HK-2 (cell line): ENCODE data around the gene OPCML.

Experiments used
- DNase-seq: peaks from one replicate; pipeline ENCODE4 v3.0.0-alpha.2; 2018; ENCODE audit not compliant: unreplicated experiment

The OPCML gene

DNA sequence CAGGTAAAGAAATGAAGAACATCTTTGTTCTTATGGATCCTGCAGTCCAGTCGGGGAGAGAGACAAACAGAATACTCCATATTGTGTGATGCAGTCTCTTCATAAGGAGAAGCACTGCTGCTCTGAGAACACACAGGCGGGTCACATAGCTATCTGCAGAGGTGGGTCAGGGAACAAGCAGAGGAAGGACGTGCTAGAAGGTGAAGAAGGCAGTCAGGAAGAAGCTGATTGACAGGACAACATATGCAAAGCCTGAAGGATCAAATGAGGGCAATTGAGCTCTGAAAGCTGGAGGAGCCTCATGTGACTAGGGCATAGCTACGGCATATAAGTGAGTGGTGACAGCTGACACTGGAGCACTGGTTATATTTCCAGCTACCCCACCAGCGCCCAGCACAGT lies 122.5 kb downstream of the OPCML start:
- no peak for DNase-seq

DNA sequence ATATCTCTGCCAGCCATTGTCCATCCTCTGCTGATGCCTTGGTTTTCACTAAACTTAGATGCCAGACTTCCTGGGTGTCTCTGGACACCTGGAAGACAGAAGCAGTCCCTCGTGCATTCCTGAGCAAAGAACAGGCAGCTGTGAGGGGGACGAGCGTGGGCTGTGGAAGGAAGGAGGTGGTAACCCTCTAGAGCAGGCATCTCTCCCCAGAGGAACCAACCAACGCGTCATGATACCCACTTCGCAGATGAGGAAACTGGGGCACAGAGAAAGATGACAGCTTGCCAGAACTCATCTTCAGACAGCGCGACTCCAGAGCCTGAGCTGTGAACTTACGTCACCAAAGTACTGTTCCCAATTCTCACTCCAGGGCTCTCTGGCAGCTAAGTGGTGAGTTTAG lies 123.4 kb downstream of the OPCML start:
- no peak for DNase-seq

DNA sequence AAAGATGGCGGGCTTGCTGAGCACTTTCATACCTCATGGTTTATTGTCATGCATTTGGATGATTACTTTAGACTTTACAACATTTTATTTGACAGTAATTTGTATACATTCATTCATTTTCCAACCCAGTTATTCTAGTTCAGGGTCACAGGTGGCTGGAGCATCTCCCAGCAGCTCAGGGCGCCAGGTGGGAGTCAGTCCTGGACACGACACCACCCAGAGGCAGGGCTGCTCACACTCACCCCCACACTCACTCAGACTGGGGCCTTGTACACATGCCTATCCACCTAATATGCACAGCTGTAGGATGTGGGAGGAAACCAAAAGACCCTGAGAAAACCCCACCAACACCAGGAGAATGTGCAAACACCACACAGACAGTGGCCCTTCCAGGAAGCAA lies 123.9 kb downstream of the OPCML start:
- no peak for DNase-seq

DNA sequence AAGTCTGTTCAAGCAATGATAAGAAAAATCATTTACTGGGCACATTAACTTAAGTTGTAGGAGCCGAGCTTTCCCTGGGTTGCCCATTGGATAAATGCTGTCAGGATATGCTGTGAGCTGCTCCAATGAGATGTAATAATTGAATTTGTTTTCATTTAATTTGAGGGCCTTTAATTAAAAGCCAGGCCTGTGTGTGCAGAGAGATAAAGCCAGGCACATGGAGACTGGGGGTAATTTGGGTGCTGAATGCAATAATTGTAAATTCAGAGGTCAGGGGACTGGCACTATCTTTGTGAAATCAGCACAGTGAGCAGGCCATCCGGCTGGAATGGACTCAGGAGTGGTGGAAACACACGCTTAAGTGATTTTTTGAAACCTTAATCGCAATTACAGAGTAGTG lies 125.8 kb downstream of the OPCML start:
- no peak for DNase-seq

DNA sequence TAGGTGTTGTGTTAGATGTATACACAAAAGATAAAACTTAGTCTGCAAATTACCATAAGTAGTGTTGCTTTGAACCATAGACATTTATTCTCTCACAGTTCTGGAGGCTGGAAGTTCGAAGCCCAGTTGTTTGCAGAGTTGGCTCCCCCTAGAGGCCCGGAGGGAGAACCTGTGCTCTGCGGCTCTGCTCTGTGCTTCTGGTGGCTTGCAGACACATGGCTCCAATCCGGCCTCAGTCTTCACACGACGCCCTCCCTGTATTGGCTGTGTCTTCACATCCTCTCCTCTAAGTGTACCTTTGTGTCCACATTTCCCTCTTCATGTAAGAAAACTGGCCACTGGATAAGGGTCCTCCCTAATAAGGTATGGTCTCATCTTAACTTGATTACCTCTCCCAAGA lies 128.4 kb downstream of the OPCML start:
- peak; percentile 1 for DNase-seq

DNA sequence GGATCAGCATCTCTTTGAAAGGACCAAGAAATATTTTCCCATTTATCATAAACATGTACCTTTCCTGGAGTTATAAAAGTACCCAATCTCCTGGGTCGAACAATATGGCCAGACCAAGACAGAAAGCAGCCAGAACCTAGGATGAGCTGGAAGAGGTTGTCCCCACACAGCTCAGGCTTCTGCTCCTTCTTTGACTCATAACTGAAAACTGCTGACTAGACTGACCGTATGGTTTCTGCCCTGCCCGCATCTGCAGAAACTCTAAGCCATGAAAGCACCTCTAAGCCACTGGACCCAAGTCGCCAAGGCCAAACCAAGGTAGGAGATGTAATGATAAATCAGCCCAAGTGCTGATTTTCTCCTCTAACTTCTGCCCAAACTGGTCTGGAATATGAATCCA lies 129.8 kb downstream of the OPCML start:
- DNase-seq, result no peak

DNA sequence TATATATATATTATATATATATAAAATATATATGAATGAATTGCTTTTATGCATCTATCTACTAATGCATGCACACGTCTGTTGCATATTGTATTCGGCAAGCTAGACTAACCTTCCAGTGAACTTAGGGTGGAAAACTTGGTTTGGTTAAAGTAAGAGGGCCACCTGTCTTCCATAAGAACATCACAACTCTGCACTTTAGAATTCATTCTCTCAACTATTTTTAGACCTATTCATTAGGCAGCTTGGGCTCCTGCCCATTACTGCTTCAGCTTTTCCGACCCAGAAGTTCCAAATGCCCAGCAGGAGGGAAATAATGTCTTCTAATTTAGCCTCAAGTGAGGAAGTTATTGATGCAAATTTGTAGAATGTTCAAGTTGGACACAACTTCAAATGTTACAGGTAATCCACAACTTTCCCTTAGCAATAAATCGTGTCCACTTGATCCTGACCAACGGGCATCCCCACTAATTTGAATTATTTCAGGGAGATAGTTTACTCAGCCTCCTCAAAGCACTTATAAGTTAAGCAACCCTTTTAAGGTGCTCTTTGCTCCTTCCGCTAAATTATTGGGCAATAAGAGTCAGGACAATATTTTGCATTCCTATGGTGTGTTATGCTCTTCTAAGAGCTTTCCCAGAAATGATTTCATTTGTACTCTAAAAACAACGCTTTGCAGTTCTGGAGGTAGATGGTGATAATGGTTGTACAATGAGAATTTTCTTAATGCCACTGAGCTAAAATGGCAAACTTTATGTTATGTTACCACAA lies 132.3 kb downstream of the OPCML start:
- DNase-seq, result no peak

DNA sequence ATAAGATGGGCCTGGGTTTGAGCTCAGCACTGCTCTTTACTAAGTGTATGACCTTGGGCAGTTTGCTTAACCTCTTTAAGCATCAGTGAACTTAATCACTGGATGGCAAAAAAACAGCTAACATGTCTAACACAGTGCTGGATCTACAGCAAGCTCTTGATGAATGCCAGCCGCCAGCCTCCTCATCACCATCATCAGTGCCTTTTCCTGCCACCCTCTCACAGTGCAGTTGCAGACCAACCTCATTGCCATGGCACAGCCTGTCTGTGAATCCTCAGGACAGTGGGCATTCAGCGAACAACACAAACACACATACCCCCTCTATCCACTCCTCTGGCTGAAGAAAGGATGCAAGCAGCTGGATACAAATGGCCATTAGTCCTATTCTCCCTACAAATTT lies 133.0 kb downstream of the OPCML start:
- DNase-seq, result no peak

DNA sequence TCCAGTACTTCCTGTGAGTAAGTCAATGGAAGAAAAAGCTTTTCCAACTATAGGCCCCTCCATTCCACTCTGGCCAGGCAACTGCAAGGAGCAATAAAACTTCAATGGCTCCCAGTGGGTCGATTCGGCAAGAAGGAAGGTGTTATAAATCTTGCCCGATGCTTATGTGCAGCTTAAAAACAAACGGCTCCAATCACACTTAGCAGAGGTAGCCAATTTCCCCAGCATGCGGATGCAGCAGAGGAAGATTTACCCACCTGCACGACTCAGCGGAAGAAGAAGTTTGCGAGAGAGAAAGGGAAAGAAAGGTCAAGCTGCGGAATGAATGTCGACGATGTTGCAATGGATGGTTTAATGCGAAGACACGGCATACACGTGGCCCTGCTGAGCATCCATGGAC lies 141.5 kb downstream of the OPCML start:
- no peak for DNase-seq

DNA sequence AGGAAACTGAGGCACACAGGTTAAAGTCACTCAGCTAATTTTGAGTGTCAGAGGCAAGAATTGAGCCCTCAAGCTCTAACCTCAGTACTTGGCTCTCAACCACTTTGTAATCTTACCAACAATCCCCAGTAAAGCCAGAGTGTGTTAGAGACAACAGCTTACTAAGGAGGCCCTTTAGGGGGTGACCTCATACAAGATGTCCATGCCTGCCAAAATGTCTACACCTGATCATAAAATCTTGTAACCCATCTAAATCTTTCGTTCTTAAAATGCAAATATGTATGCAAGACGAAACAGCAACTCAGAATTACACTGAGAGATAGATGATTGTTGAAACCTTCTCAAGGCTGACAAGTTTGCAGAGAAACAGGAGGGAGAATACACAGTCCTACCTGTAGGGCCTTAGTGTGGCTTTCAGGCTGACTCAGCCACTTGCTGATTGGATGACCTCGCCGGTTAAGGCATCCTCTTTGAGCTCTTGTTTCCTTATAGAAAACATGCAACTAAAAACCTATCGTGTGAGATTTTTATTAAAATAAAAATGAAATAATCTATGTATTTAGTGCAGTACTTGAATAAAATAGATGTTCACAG lies 143.2 kb downstream of the OPCML start:
- DNase-seq, result no peak

DNA sequence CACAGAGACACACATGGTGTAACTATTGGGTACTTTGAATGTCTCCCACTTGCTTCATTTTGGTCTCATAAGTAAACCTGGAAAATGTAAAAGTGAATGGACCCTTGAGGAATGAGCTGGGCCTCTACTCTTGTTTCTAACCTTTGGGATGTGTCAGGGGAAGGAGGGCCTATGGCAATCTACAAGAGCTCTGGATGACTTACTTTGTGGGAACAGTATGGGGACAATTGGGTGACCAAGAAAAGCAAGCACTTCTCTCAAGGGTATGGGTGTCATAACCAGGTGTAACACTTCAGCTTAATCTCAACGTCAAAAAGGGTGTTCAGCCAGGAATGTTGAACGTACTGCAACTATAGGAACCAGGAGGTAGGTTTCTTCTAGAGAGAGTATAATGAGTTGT lies 144.0 kb downstream of the OPCML start:
- DNase-seq, result no peak

DNA sequence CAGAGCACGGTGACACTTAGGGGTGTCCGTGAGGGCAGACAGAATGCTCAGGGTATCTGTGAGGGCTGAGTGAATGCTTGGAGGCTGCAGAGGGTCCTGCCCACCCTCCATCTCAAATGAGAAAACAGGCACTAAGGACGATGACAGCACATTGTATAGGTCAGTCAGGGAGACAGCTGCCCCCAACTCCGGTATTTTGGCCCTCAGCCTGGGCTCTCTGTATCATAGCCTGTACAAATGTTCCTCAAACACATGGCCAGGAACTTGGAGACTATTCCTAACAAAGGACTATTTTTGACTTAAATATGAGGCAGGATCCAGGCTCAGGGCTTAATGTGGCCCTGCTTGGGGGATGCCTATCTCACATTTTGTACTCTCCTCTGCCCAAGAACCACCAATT lies 145.4 kb downstream of the OPCML start:
- DNase-seq, result no peak

DNA sequence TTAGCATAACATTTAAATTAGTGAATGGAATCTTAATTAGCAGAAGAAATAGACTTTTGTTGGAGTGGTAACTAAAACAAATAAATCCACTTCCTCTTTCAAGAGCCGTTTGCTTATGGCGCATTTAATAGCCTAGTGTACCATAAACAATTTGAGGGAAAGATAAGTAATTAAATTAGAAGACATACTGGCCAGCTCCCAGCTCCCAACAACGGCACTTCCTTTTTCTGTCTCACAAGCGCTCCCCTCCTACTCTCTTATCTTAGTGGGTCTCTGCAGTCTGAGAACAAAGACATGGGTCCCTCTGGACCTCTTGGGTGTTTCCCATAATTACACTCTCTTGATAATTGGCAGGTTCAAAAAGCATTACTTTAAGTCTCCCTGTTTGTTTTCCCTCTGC lies 146.0 kb downstream of the OPCML start:
- no peak for DNase-seq

DNA sequence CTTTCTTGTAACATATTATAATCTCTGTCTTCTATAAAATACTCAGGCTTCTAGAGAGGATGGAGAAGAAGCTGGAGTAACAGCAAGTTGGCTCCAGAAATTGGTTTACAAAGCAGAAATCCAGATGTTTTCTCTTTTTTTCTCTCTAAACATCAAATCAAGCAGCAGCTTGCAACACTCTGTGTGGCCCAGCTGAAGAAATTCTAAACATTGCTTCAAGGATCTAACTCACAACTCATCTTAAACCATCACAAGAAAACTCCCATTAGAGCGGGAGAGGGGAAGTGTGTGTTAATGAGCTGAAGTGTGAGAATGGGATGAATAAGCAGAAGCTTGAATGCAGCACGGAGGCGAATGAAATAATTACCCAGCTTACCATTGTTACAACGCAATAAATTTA lies 146.5 kb downstream of the OPCML start:
- no peak for DNase-seq

DNA sequence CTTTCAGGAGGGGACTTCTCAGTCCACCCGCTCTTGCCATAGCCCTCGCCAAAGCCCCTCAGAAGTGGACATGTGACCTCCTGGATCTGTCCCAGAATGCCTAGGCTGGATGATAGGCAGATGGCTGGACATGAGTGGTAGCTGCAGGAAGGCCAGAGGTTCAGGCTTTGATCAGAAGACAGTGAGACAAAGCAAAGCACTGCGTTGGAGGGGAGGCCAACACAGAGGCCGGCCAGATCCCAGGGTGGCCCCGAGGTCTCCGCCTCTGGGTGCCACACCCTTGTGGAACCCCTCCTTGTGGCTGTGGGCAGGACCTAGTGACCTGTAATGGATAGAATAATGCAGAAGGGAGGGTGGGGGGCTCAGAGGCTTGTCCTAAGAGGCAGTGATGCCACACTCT lies 147.6 kb downstream of the OPCML start:
- no peak for DNase-seq

DNA sequence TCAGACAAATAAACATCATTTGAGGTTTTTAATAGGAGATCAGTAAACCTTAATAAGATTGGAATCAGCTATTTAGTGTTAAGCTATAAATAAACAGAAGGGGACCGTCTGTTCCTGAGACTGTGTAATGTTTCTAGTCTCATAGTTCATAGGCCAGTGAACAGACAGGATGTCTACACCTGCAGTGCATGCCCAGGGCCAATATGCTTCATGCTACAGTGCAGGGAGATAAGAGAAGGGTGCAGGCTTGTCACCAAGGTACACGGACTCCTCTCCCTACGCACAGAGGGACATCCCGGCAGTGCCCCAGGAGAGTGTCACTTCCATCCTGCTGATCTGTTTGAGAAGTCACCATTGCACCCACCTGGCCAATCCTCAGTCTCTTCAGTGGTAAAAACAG lies 148.6 kb downstream of the OPCML start:
- no peak for DNase-seq

DNA sequence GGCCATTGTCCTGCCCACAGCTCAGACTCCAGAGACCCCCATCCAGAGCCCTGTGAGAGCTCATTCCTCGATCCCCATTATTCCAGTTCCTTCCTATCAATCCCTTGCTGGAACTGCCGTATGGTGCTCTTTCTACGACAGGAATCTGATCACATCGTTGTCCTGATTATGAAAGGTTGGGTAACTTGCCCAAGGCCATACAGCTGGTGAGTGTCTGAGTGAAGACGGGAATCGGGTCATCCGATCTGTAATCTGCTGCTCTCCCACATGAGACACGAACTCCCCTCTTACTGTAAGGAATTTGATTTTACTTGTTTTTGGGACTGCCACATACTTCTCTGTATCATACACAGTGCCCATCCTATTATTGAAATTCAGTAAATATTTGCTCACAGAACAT lies 149.1 kb downstream of the OPCML start:
- no peak for DNase-seq

DNA sequence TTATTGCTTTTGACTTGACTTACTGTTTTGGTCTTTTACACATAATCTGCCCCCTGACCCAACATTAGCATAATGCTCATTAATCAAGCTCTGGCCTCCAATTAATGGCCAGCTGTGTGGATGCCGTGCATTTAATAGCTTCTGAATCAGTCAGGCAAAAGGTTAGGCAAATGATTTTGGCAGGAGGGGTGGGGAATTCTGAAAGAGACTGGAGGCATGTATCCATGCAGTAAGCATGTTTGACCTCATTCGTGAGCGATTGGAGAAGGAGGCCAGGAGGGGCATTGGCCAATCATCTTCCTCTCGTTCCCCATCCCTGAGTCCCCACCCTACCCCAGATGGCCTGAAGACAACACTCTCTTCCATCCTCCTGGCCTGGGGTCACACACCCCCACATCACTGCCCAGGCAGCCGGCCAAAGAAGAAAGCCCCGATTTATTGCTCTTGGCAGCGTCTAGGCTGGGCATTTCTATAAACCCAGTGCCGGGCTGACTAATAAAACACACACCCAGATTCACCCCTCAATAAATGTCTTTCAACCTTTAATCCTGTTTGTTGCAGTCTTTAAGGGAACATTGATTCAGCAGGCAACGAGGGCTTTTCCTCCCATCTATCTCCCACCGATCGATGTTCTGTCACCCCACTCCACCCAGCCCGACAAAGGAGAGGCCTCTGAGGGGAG lies 150.0 kb downstream of the OPCML start:
- no peak for DNase-seq

DNA sequence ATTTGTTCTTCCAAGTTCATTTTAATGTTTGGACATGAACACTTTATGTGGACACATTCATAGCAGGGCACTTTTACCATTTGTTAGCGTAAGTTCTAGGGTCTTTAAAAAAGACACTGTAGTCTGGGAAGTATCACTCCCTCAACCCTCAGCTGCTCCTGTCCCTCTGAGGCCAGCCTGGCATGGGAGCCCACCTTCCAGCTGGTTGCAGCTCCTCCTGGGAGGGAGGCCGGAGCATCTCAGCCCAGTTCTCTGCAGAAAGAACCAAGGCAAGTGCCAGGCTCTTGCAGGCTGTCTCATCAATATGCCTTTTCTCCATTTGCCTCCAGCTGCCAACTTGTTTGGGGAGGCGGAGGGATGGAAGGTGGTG lies 150.6 kb downstream of the OPCML start:
- no peak for DNase-seq

DNA sequence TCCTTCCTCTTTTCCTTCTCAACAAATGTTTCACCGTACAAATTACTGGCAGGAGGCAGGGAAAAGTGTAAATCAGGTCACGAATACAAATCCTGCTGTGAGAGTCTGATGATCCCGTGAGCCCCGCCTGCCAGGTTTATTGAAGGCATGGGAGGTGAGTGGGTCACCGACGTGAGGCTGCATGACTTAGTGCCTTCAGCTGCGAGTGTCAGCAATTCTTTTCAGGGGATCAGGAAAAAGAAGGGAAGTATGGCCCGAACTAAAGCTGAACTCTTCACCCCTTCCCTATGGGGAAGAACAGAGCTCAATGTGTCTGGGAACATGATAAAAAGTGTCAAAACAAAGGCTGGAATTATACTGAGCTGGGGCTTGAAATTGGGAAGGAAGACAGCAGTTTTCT lies 166.2 kb downstream of the OPCML start:
- no peak for DNase-seq

DNA sequence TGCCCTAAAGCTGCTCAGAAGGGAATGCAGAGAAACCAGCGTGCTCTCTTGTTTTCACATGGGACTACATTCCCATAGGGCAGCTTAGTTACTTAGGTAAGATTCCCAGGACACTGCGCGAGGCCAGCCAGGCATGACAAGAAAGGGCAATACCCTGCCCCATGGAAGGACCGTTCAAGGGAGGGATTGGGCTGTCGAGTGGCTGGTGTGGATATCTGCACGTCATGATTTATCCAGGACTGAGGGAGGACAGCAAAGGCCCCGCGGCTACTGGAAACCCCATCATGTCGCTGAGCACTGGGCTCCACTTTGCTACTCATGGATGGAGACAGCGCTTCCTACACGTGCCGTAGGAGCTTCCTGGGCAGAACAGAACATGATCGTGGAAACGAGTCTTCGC lies 169.4 kb downstream of the OPCML start:
- DNase-seq, result no peak

DNA sequence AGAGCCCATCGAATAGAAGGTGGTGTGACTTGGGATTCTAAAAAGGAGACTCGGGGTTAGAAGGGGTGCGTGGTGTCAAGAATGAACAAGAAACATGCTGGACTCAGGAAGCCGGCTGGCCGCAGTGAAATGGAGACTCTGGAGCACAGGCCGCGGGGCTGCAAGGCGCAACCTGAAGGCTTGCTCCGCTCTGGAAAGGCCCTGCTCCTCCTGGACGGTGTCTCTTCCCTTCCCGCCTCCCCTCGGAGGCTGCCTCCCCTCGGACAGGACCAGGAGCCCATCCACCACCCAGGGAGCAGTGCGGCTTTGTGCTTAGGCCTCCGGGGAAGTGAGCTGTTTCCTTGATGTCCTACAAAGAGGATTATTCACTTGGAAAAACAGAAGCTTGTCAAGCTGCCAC lies 170.1 kb downstream of the OPCML start:
- DNase-seq, result no peak

DNA sequence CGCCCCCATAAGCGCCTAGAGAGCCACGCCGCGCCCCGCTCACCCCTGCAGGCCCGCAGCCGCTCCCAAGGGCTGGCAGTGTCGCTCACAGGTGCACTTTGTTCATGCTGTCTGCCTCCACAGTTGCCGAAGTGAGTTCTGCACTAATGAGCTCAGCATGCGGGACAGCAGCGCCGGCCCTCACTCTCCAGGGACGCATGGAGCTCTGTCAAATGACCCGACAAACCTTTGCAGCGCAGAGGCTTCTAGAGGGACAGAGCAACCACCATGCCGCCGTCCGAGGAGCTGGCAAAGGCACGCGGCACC lies 170.7 kb downstream of the OPCML start:
- DNase-seq, result no peak
